ENCODE data around the gene KLHL6. TPM values are rescaled to one million over a fixed set of nuclear protein-coding genes. Genes with fewer than 3 reads are reported as not detected.

The KLHL6 gene
- total RNA-seq, 1 donor from 2014 or later = 3.7 TPM

- DNase-seq (ENCODE audit: low spot score) = no peak
Observed at GRCh38 chr3:183506674-183507320, 48.7 kb downstream of the KLHL6 start.

- no peak for DNase-seq (ENCODE audit: low spot score)
Observed at GRCh38 chr3:183504597-183504996, 50.9 kb downstream of the KLHL6 start.

- no peak for DNase-seq (ENCODE audit: low spot score)
Observed at GRCh38 chr3:183503746-183504145, 51.8 kb downstream of the KLHL6 start.

GRCh38 chr3:183502237-183503181, 53.0 kb downstream of the KLHL6 start:
- DNase-seq (ENCODE audit: low spot score) = no peak

GRCh38 chr3:183500981-183501704, 54.4 kb downstream of the KLHL6 start:
- no peak for DNase-seq (ENCODE audit: low spot score)

- no peak for DNase-seq (ENCODE audit: low spot score)
Observed at GRCh38 chr3:183500319-183500718, 55.2 kb downstream of the KLHL6 start.

GRCh38 chr3:183498634-183499033, 56.9 kb downstream of the KLHL6 start:
- no peak for DNase-seq (ENCODE audit: low spot score)

GRCh38 chr3:183497313-183497712, 58.2 kb downstream of the KLHL6 start:
- no peak for DNase-seq (ENCODE audit: low spot score)

GRCh38 chr3:183496311-183496710, 59.2 kb downstream of the KLHL6 start:
- DNase-seq (ENCODE audit: low spot score) = no peak

GRCh38 chr3:183494341-183494740, 61.2 kb downstream of the KLHL6 start:
- no peak for DNase-seq (ENCODE audit: low spot score)

GRCh38 chr3:183493296-183494045, 62.0 kb downstream of the KLHL6 start:
- DNase-seq (ENCODE audit: low spot score) = no peak

- no peak for DNase-seq (ENCODE audit: low spot score)
Observed at GRCh38 chr3:183492849-183493179, 62.7 kb downstream of the KLHL6 start.

- no peak for DNase-seq (ENCODE audit: low spot score)
Observed at GRCh38 chr3:183491923-183492848, 63.3 kb downstream of the KLHL6 start.

- no peak for DNase-seq (ENCODE audit: low spot score)
Observed at GRCh38 chr3:183491109-183491922, 64.2 kb downstream of the KLHL6 start.

GRCh38 chr3:183490653-183491052, 64.9 kb downstream of the KLHL6 start:
- DNase-seq (ENCODE audit: low spot score) = peak; percentile 80

- no peak for DNase-seq (ENCODE audit: low spot score)
Observed at GRCh38 chr3:183490211-183490601, 65.3 kb downstream of the KLHL6 start.

- DNase-seq (ENCODE audit: low spot score) = no peak
Observed at GRCh38 chr3:183489455-183490210, 65.9 kb downstream of the KLHL6 start.

- no peak for DNase-seq (ENCODE audit: low spot score)
Observed at GRCh38 chr3:183488343-183488742, 67.2 kb downstream of the KLHL6 start.

GRCh38 chr3:183487896-183488295, 67.6 kb downstream of the KLHL6 start:
- DNase-seq (ENCODE audit: low spot score) = no peak
